ENCODE data around the gene WDHD1. TPM values are rescaled to one million over a fixed set of nuclear protein-coding genes. Genes with fewer than 3 reads are reported as not detected.

The WDHD1 gene
- total RNA-seq, 4 donors from 2014 or later: 1.3 to 3.4 (median 2.3) TPM

DNA sequence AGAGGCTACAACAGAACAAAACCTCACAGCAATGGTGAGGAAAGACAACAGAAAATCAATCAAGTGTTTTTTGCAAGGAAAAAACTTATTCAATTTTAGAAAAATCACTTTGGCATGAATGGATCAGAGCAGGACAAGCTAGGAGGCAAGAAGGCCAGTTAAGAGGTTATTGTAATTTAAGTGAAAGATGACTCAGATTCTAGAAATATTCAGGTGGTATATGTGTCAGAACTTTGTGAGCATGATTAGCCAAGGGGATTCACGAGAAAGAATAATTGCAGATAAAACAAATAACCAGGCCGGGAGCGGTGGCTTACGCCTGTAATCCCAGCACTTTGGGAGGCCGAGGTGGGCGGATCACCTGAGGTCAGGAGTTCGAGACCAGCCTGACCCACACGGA is 137.0 kb downstream of the WDHD1 start:
- no peak overlapping the region for H3K27ac ChIP-seq
- H3K4me1 ChIP-seq: peaks cover 3% of the 10 kb centered on the region
- WGBS: 93% methylated on average over 8 of the region's 8 CpGs

More for the DNA sequence above, 137.0 kb downstream of the WDHD1 start:
- H3K27me3 ChIP-seq: no peaks in the 10 kb centered on the region
- H3K9me3 ChIP-seq: no peaks in the 10 kb centered on the region
- H3K4me3 ChIP-seq: no peak overlapping the region
- no peaks in the 10 kb centered on the region for H3K36me3 ChIP-seq
- DNase-seq (ENCODE audit: low spot score in 2 of 2): no peak
- TF ChIP-seq EP300 (IDR thresholded peaks at IDR 0.05) (no peak), POLR2A (IDR thresholded peaks at IDR 0.05) (no peak), POLR2AphosphoS5 (IDR thresholded peaks at IDR 0.05) (no peak)
- TF ChIP-seq, protein P1, sequence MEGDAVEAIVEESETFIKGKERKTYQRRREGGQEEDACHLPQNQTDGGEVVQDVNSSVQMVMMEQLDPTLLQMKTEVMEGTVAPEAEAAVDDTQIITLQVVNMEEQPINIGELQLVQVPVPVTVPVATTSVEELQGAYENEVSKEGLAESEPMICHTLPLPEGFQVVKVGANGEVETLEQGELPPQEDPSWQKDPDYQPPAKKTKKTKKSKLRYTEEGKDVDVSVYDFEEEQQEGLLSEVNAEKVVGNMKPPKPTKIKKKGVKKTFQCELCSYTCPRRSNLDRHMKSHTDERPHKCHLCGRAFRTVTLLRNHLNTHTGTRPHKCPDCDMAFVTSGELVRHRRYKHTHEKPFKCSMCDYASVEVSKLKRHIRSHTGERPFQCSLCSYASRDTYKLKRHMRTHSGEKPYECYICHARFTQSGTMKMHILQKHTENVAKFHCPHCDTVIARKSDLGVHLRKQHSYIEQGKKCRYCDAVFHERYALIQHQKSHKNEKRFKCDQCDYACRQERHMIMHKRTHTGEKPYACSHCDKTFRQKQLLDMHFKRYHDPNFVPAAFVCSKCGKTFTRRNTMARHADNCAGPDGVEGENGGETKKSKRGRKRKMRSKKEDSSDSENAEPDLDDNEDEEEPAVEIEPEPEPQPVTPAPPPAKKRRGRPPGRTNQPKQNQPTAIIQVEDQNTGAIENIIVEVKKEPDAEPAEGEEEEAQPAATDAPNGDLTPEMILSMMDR (IDR thresholded peaks at IDR 0.05): no peak

Other genes starting within 250 kb of the WDHD1 start
- 10 to 100 TPM in 3 of 4 donors, 1 to 10 TPM in 1; 9.5 to 14.3 (median 12.1) TPM for gene GCH1, start 124.3 kb downstream of the WDHD1 start, total RNA-seq
- gene SOCS4, start 137 bp upstream of the WDHD1 start, total RNA-seq: 10 to 100 TPM; 10.0 to 12.0 (median 11.6) TPM
- 10 to 100 TPM; 40.3 to 95.5 (median 59.7) TPM for gene MAPK1IP1L, start 24.5 kb upstream of the WDHD1 start, total RNA-seq
- gene LGALS3, start 102.2 kb upstream of the WDHD1 start, total RNA-seq: 100 to 1,000 TPM; 448 to 713 (median 594) TPM
- 1 to 10 TPM in 3 of 4 donors, under 1 TPM in 1; 0.72 to 2.6 (median 1.9) TPM for gene DLGAP5, start 164.5 kb upstream of the WDHD1 start, total RNA-seq
- 10 to 100 TPM; 28.8 to 44.4 (median 33.8) TPM for gene FBXO34, start 244.3 kb upstream of the WDHD1 start, total RNA-seq